BLaER1 treated with 17β-estradiol and CSF1 and Interleukin-3, amounts not matched to agents 10 nM and 100 nM (cell line): ENCODE results near the gene IGF2BP3.
A peak's percentile ranks its signal among the peaks of the same experiment; 100 is the strongest.
"Not testable (repeated sequence)": the region's sequence is repeated elsewhere in the genome, so short reads cannot be mapped to it uniquely, and the experiment has no call there.

Experiments
- H3K27ac ChIP-seq, 11 experiments: shearing (Covaris generic); formaldehyde crosslinking; 2 replicates each; pipeline ENCODE4 v1.8.1; 2022
- H3K27me3 ChIP-seq, 11 experiments: shearing (Covaris generic); formaldehyde crosslinking; 2 replicates each; pipeline ENCODE4 v1.8.1; 2022
- H3K36me3 ChIP-seq, 11 experiments: shearing (Covaris generic); formaldehyde crosslinking; 2 replicates each; pipeline ENCODE4 v1.8.1; 2022
- H3K4me1 ChIP-seq, 10 experiments: shearing (Covaris generic); formaldehyde crosslinking; 2 replicates each; pipeline ENCODE4 v1.8.1; 2022
- H3K4me2 ChIP-seq, 11 experiments: shearing (Covaris generic); formaldehyde crosslinking; 2 replicates each; pipeline ENCODE4 v1.8.1; 2022
- H3K4me3 ChIP-seq, 10 experiments: shearing (Covaris generic); formaldehyde crosslinking; 2 replicates each; pipeline ENCODE4 v1.8.1; 2022
- H3K9ac ChIP-seq, 11 experiments: shearing (Covaris generic); formaldehyde crosslinking; 2 replicates each; pipeline ENCODE4 v1.8.1; 2022
- H3K9me3 ChIP-seq, 11 experiments: shearing (Covaris generic); formaldehyde crosslinking; replicated peaks in 1 of 11; 2 replicates each; pipeline ENCODE4 v1.8.1; 2022
- H4K20me1 ChIP-seq, 11 experiments: shearing (Covaris generic); formaldehyde crosslinking; 2 replicates each; pipeline ENCODE4 v1.8.1; 2022
- Cebpa-rat ChIP-seq, 11 experiments: shearing (Covaris generic); IDR thresholded peaks; 2 replicates each; pipeline ENCODE4 v1.8.1; 2022

The IGF2BP3 gene

GRCh38 chr7:23422384-23422783 is 47.9 kb downstream of the IGF2BP3 start:
- Histone ChIP-seq H3K36me3 (no peaks in the 10 kb centered on the region), H3K9ac (no peak overlapping the region), H3K27me3 (no peaks in the 10 kb centered on the region), H3K4me1 (peaks cover 0 to 12% (median 0%) of the 10 kb centered on the region in 10 experiments; a peak in 5 of 20 replicates), H3K27ac (no peak overlapping the region), H3K4me2 (no peak overlapping the region), H3K4me3 (no peak overlapping the region), H3K9me3 (no peaks in the 10 kb centered on the region), H4K20me1 (no peaks in the 10 kb centered on the region)
- TF ChIP-seq Cebpa-rat (IDR thresholded peaks at IDR 0.05): no peak

- no peak for TF ChIP-seq Cebpa-rat (IDR thresholded peaks at IDR 0.05)
- Histone ChIP-seq H3K4me3 (no peak overlapping the region), H3K4me1 (peaks cover 0 to 12% (median 0%) of the 10 kb centered on the region in 10 experiments; a peak in 5 of 20 replicates), H3K27ac (no peak overlapping the region), H3K9me3 (no peaks in the 10 kb centered on the region; a peak in 2 of 22 replicates), H3K9ac (no peak overlapping the region), H3K4me2 (no peak overlapping the region), H3K27me3 (no peaks in the 10 kb centered on the region), H3K36me3 (no peaks in the 10 kb centered on the region), H4K20me1 (no peaks in the 10 kb centered on the region)
Measured at GRCh38 chr7:23419845-23420244, 50.4 kb downstream of the IGF2BP3 start.

GRCh38 chr7:23419160-23419559 is 51.1 kb downstream of the IGF2BP3 start:
- Histone ChIP-seq H4K20me1 (no peaks in the 10 kb centered on the region), H3K4me2 (no peak overlapping the region), H3K4me1 (peaks cover 0 to 12% (median 0%) of the 10 kb centered on the region in 10 experiments; a peak in 5 of 20 replicates), H3K9me3 (no peaks in the 10 kb centered on the region; a peak in 2 of 22 replicates), H3K36me3 (no peaks in the 10 kb centered on the region), H3K27me3 (no peaks in the 10 kb centered on the region), H3K27ac (no peak overlapping the region), H3K9ac (no peak overlapping the region), H3K4me3 (no peak overlapping the region)
- TF ChIP-seq Cebpa-rat (IDR thresholded peaks at IDR 0.05): no peak

- H3K9ac ChIP-seq: no peak overlapping the region
- no peak overlapping the region for H3K27ac ChIP-seq
- no peaks in the 10 kb centered on the region; a peak in 2 of 22 replicates for H3K9me3 ChIP-seq
Measured at GRCh38 chr7:23418046-23418445, 52.2 kb downstream of the IGF2BP3 start.

GRCh38 chr7:23415198-23415597 is 55.1 kb downstream of the IGF2BP3 start:
- Histone ChIP-seq H3K27ac (no peak overlapping the region), H3K36me3 (no peaks in the 10 kb centered on the region), H3K4me2 (no peak overlapping the region), H3K27me3 (no peaks in the 10 kb centered on the region), H3K9me3 (no peaks in the 10 kb centered on the region; a peak in 2 of 22 replicates), H3K4me3 (no peak overlapping the region), H3K4me1 (peaks cover 0 to 22% (median 0%) of the 10 kb centered on the region in 10 experiments; a peak in 6 of 20 replicates), H3K9ac (no peak overlapping the region), H4K20me1 (no peaks in the 10 kb centered on the region)
- TF ChIP-seq Cebpa-rat (IDR thresholded peaks at IDR 0.05): no peak

More at GRCh38 chr7:23418046-23418445, 52.2 kb downstream of the IGF2BP3 start:
- Histone ChIP-seq H3K36me3 (no peaks in the 10 kb centered on the region), H3K27me3 (no peaks in the 10 kb centered on the region), H4K20me1 (no peaks in the 10 kb centered on the region), H3K4me3 (no peak overlapping the region), H3K4me2 (peak overlapping the region in 3 of 11 experiments; percentile 47 to 65 (median 48); a peak in 5 of 22 replicates), H3K4me1 (peaks cover 0 to 12% (median 0%) of the 10 kb centered on the region in 10 experiments; a peak in 5 of 20 replicates)
- TF ChIP-seq Cebpa-rat (IDR thresholded peaks at IDR 0.05): 0 out of 22 replicates have a peak, but pooled peaks of 1 of the 11 experiments have one; percentile 24

GRCh38 chr7:23410446-23411183 is 59.7 kb downstream of the IGF2BP3 start:
- Histone ChIP-seq H3K4me2 (peak overlapping the region in 3 of 11 experiments; percentile 2 to 45 (median 43); a peak in 4 of 22 replicates), H3K4me1 (peaks cover 0 to 12% (median 0%) of the 10 kb centered on the region in 10 experiments; a peak in 4 of 20 replicates), H3K9me3 (peaks cover 9 to 19% (median 15%) of the 10 kb centered on the region in 11 experiments; a peak in 18 of 22 replicates), H3K27me3 (no peaks in the 10 kb centered on the region), H3K36me3 (no peaks in the 10 kb centered on the region), H3K9ac (no peak overlapping the region), H4K20me1 (no peaks in the 10 kb centered on the region), H3K27ac (peak overlapping the region in 1 of 11 experiments; percentile 11; a peak in 1 of 22 replicates), H3K4me3 (no peak overlapping the region)
- TF ChIP-seq Cebpa-rat (IDR thresholded peaks at IDR 0.05): no peak

GRCh38 chr7:23406564-23406963 is 63.7 kb downstream of the IGF2BP3 start:
- H3K4me3 ChIP-seq, H3K36me3 ChIP-seq, H3K27ac ChIP-seq, H3K9ac ChIP-seq, H4K20me1 ChIP-seq, H3K27me3 ChIP-seq, H3K4me2 ChIP-seq: not testable (repeated sequence)
- Histone ChIP-seq H3K9me3 (peaks cover 9 to 20% (median 15%) of the 10 kb centered on the region in 11 experiments; a peak in 18 of 22 replicates), H3K4me1 (peaks cover 0 to 12% (median 0%) of the 10 kb centered on the region in 10 experiments; a peak in 4 of 20 replicates)

GRCh38 chr7:23405240-23405618 is 65.1 kb downstream of the IGF2BP3 start:
- H3K27me3 ChIP-seq: no peaks in the 10 kb centered on the region
- no peak for TF ChIP-seq Cebpa-rat (IDR thresholded peaks at IDR 0.05)
- H3K4me3 ChIP-seq: no peak overlapping the region
- no peaks in the 10 kb centered on the region for H3K36me3 ChIP-seq
- peaks cover 9 to 20% (median 15%) of the 10 kb centered on the region in 11 experiments; a peak in 18 of 22 replicates for H3K9me3 ChIP-seq
- no peak overlapping the region for H3K4me2 ChIP-seq
- H4K20me1 ChIP-seq: no peaks in the 10 kb centered on the region
- H3K4me1 ChIP-seq: peaks cover 0 to 2% (median 0%) of the 10 kb centered on the region in 10 experiments; a peak in 3 of 20 replicates
- no peak overlapping the region for H3K9ac ChIP-seq
- no peak overlapping the region for H3K27ac ChIP-seq

GRCh38 chr7:23404546-23405239 is 65.6 kb downstream of the IGF2BP3 start:
- no peak overlapping the region for H3K9ac ChIP-seq
- no peaks in the 10 kb centered on the region for H4K20me1 ChIP-seq
- H3K27me3 ChIP-seq: no peaks in the 10 kb centered on the region
- peaks cover 9 to 20% (median 15%) of the 10 kb centered on the region in 11 experiments; a peak in 18 of 22 replicates for H3K9me3 ChIP-seq
- no peak for TF ChIP-seq Cebpa-rat (IDR thresholded peaks at IDR 0.05)
- no peak overlapping the region for H3K4me2 ChIP-seq
- H3K4me3 ChIP-seq: no peak overlapping the region
- no peak overlapping the region for H3K27ac ChIP-seq
- H3K4me1 ChIP-seq: no peaks in the 10 kb centered on the region
- no peaks in the 10 kb centered on the region for H3K36me3 ChIP-seq
